ENCODE measurements around the gene SRP19.
A peak's percentile ranks its signal among the peaks of the same experiment; 100 is the strongest.
"Not testable (repeated sequence)": the region's sequence is repeated elsewhere in the genome, so short reads cannot be mapped to it uniquely, and the experiment has no call there.

The SRP19 gene

GRCh38 chr5:112860929-112861637, at the start of gene SRP19:
SRP19 (plus strand) TSS chr5:112861287; CDS start chr5:112861377, 90 bp downstream.
- DNase-seq = peak; percentile 90

DNA sequence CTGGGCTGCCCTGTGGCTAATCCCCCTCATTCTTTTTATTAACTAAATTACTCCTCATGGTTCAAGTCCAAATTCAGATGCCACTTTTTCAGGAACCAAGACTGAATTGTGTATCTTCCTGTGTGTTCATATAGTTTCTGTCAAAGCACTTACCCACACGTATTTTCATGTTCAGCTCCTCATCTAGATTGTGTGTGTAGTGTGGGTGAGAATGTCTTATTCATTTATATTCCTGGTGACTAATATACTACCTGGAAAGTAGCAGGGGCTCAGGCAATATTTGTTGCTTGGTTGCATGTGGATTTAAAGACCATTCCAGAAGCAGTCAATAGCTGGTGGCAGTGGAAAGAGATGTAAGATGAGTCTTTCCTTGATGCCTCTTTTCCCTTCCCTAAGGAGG, 48.5 kb upstream of the SRP19 start:
- no peak for DNase-seq

- no peak for DNase-seq
These were observed 40.8 kb upstream of the SRP19 start for GRCh38 chr5:112820246-112820645.

DNA sequence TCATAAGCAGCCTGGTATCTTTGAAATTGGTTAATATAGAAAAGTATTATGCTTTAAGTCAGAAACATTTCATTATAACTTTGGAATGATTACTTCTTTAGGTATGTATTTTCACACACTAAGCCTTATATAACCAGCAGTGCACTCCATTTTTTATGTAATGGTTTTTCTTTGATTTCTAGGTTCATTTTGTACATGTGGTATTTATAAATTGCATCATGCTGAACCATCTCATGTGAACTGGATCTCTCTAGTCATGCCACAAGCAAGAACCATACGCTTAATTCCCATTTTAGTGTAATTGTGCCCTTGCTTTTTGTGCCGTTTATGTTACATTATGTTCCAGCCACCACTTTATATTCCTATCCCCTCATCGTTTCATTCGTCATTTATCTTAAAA, 38.6 kb upstream of the SRP19 start:
- no peak for DNase-seq

DNA sequence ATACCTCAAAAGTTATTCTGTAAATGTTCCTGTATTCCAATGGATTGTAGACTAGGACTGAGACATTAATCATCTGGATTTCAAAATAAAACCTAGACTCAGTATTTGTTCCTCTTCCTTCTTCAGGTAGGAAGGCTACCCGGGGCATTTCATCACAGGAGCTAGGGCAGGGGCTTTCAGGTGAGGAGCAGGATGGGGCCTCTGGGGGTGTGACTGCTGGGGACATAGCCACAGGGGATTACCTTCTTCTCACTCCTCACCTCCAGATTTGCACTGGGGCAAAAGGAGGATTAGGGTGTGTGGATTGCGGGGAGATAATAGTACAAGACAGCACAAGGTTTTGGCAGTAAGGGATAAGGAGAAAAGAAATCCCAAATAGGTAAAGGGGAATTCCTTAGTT, 37.9 kb upstream of the SRP19 start:
- DNase-seq = no peak

DNA sequence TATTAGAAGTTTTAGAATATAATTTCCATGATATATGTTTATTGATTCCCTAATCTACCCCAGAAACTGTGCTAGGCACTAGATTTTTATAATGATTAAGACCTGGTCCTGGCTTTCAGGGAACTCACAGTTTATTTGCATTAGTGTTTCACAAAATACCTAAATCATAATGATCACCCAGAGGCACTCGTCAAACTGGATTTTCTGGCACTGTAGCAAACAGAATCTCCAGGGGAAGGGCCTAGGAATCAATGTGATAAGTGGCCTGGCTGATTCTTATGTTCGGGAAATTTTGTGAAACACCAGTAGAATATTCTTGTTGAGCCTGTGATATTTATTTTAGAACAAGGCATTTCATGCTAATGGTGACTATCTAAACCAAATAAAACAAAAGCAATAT, 37.4 kb upstream of the SRP19 start:
- DNase-seq = no peak

GRCh38 chr5:112824197-112824596, 36.9 kb upstream of the SRP19 start:
- DNase-seq = no peak

GRCh38 chr5:112830378-112830777, 30.7 kb upstream of the SRP19 start:
- no peak for DNase-seq

DNA sequence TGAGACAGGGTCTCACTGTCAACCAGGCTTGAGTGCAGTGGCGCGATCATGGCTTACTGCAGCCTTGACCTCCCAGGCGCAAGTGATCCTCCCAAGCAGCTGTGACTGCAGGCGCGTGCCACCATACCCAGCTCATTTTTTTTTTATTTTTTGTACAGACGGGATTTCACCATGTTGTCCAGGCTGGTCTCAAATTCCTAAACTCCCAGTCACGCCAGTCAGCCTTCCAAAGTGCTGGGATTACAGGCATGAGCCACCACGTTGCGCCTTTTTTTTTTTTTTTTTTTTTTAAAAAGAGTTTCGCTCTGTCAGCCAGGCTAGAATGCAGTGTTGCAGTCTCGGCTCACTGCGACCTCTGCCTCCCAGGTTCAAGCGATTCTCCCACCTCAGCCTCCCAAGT, 27.1 kb upstream of the SRP19 start:
- no peak for DNase-seq

DNA sequence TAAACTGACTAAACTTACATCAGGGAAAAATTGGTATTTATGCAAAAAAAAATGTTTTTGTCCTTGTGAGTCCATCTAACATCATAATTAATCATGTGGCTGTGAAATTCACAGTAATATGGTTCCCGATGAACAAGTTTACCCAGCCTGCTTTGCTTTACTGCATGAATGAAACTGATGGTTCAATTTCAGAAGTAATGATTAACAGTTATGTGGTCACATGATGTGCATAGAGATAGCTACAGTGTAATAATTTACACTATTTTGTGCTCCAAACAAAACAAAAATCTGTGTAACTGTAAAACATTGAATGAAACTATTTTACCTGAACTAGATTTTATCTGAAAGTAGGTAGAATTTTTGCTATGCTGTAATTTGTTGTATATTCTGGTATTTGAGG, 16.6 kb upstream of the SRP19 start:
- no peak for DNase-seq

GRCh38 chr5:112846556-112846955, 14.5 kb upstream of the SRP19 start:
- no peak for DNase-seq

- DNase-seq = no peak
These were observed 13.8 kb upstream of the SRP19 start for GRCh38 chr5:112847306-112847705.

GRCh38 chr5:112848116-112848811, 12.8 kb upstream of the SRP19 start:
- peak; percentile 34 for DNase-seq

GRCh38 chr5:112849912-112850311, 11.2 kb upstream of the SRP19 start:
- DNase-seq = no peak

- no peak for DNase-seq
These were observed 6.4 kb upstream of the SRP19 start for GRCh38 chr5:112854651-112855050.

GRCh38 chr5:112857866-112858265, 3.2 kb upstream of the SRP19 start:
- no peak for DNase-seq

DNA sequence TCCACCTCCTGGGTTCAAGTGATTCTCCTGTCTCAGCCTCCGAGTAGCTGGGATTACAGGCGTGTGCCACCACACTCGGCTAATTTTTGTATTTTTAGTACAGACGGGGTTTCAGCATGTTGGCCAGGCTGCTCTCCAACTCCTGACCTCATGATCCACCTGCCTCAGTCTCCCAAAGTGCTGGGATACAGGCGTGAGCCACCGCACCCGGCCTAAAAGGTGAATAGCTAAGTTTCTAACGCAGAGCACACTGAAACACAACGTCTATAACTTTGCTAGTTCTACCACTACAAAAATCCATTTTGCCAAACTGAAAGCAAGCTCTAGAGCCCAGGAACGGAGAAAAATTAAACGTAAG, 537 bp upstream of the SRP19 start:
- not testable (repeated sequence) for DNase-seq

GRCh38 chr5:112861638-112861985, 525 bp downstream of the SRP19 start:
- no peak for DNase-seq

GRCh38 chr5:112862085-112862484, 998 bp downstream of the SRP19 start:
- no peak for DNase-seq

DNA sequence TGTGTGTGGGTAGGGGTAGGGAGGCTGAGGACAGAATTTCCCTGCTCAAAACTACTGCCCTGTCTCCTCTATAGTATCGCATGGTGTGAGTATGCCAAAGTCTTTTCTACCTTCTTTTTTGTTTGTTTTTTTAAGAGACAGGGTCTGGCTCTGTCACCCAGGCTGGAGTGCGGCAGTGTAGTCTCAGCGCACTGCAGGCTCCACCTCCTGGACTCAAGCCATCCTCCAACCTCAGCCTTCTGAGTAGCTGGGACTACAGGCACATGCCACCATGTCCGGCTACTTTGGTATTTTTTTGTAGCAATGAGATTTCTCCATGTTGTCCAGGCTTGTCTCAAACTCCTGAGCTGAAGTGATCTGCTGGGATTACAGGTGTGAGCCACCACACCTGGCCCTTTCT, 2.5 kb downstream of the SRP19 start:
- no peak for DNase-seq

DNA sequence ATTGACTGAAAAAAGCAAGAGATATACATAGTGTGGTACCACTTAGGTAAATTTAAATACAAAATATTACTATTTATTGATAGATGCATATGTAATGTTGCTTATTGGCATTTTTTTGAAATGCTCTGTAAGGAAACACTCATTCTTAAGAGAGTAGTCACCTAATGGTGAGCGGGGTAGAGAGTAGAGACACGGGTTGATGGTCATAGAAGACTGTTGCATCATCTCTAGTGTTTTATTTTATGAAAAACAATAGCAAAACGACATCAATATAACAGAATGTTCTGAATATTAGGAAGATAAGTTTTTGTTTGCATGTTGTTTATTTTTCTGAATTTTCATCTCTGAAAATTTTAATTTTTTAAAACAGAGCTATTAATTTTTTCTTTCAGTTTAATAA, 4.0 kb downstream of the SRP19 start:
- DNase-seq = no peak

GRCh38 chr5:112866739-112867138, 5.7 kb downstream of the SRP19 start:
- no peak for DNase-seq

DNA sequence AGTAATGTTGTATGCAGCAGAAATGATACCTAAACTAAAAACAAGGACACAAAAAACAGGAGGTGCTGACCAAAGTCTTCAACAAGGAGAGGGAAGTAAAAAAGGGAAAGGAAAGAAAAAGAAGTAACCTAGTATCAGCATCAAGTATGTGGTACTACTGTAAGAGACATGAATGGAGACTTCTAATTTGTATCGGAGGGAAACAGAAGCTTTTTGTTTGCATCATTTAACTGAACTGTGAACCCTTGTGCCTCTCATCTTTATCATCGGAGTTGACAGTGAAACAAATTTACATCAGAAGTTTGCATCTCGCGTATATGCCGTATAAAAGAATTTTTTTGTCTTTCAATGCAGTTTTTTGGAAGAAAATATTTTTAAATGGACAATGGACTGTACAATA, 6.3 kb downstream of the SRP19 start:
- no peak for DNase-seq

DNA sequence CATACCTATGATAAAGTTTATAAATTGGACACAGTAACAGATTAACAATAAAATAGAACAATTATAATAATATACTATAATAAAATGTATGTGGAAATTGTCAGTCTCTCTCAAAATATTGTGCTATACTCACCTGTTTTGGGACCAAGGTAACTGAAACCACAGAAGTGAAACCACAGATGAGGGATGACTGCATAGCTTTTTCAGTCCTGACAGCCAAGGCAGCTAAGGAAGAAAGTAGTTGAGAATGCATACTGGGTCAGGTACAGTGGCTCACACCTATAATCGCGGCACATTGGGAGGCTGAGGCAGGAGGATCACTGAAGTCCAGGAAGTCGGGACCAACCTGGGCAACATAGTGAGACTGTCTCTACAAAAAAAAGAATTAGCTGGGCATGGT, 8.9 kb downstream of the SRP19 start:
- DNase-seq = no peak

DNA sequence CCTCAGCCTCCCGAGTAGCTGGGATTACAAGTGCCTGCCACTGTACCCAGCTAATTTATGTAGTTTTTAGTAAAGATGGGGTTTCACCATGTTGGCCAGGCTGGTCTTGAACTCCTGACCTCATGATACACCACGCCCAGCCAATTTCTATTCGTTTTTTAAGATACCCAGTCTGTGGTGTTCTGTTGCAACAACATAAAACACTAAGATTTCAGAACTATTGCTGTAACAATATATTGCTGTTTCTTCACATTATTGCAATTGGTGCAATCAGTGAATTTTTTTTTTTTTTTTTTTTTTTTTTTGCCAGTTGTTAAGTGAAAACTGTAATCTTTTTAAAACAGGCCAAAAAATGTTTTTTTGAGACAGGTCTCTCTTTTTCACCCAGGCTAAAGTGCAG, 9.9 kb downstream of the SRP19 start:
- no peak for DNase-seq
